Measurements from ENCODE around the gene PSMC3.

Gene PSMC3

DNA sequence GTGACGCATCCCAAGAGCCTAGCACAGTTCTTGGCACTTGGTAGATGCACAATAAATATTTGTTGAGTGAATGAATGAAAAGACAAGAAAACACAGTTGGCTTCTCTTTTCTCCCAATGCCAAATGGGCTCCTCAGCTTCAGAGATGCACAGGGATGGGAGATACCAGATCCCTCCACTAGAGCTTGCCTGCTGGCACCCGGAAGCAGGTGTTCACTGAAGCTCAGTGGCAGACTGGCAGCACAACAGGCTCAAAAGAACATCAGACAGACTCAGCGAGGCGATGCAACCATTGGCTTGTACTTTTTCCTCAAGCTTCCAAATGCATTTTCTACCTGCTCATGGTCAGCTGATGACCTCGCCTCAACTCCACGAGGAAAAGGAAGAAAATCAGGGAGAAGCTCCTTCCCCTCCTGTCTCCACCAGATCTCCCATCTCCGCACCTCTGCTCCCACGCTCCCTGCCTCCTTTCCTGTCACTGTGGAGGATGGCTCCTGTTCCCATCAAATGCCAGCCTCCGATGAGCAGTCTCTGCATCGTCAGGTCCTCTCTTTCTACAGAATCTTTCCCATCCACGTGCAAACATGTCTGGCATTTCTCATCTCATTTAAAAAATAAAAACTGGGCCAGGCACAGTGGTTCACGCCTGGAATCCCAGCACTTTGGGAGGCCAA is 16.9 kb upstream of the PSMC3 start:
- DNase-seq (ENCODE audit: low spot score) = peak; percentile 31

- DNase-seq (ENCODE audit: low spot score) = no peak
Measured at GRCh38 chr11:47442514-47442913, 16.3 kb upstream of the PSMC3 start.

DNA sequence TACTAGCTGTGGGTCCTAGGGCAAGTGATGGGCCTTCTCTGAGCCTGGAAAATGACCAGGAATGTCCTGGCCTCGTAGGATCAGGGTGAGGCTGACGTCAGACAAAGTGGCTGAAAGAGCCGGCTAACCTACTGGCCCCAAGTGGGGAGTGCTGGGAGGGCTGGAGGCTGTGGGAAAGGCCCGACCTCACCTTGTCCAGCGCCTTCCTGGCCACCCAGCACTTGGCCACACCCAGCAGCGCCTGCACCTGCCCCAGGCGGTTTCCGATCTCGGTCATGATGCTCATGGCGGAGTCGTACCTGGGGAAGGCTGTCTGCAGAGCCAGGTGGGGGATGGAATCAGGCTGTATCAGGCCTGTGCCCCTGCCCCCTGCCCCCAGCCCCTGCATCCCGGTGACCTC is 15.2 kb upstream of the PSMC3 start:
- no peak for DNase-seq (ENCODE audit: low spot score)

DNA sequence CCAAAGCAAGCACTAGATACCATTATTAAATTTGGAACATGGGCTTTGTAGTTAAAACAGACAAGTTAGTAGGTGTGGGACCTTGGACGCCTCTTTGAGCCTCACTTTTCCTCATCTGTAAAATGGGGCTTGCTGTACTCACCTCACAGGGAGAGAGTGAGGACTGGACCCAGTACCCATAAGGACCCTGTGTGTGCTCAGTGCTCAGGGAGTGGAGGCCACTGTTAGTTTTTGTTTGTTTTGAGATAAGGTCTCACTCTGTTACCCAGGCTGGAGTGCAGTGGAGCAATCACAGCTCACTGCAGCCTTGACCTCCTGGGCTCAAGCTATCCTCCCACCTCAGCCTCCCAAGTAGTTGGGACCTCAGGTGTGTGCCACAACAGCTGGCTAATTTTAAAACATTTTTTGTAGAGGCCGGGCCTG is 13.8 kb upstream of the PSMC3 start:
- DNase-seq (ENCODE audit: low spot score) = no peak

DNA sequence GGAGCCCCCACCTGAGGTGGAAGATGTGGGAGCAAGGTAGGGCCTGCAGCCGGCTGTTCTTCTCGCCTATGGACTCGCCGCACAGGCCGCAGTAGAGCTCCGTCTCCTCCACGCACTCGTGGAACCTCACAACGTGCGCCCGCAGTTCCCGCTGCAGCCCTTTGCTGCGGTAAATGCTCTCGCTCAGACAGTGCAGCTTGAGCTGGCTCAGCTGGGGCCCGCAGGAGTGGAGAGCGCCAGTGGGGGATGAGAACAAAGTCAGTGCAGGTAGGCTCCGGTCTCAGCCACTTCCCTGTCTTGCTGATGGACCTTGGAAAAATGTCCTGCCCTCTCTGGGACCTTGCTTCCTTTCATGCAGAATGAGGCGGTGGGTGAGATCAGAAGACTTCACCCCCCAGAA is 12.5 kb upstream of the PSMC3 start:
- DNase-seq (ENCODE audit: low spot score) = no peak

GRCh38 chr11:47437746-47438418 is 11.6 kb upstream of the PSMC3 start:
- DNase-seq (ENCODE audit: low spot score) = no peak

DNA sequence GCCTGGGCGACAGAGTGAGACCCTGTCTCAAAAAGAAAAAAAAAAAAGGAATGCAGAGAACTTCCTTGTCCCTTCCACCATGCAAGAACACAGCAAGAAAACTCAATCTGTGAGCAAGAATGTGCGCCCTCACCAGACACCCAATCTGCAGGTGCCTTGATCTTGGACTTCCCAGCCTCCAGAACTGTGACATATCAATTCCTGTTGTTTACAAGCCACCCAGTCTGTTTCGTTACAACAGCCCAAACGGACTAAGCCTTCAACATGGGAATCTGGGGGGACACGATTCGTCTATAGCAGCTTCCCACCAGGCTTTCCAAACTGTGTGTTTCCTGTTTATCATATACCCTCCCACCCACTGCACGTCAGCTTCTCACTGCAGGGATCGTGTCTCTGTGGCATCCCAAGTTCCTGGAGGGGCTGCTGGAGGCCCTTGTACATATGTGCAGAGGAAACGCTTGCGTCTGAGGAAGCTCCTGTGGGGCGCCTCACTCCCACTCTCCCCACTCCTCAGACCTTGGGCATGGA is 11.0 kb upstream of the PSMC3 start:
- DNase-seq (ENCODE audit: low spot score) = no peak

DNA sequence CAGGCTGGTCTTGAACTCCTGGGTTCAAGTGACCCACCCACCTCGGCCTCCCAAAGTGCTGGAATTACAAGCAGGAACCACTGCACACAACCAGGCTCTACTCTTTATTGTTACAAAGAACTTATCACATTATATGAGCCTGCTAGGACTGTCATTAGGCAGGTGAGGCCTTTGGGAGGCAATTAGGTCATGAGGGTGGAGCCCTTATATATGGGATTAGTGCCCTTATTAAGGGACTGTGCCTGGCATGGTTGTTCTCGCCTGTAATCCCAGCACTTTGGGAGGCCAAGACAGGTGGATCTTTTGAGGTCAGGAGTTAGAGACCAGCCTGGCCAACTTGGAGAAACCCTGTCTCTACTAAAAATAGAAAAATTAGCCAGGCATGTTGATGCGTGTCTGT is 10.5 kb upstream of the PSMC3 start:
- no peak for DNase-seq (ENCODE audit: low spot score)

DNA sequence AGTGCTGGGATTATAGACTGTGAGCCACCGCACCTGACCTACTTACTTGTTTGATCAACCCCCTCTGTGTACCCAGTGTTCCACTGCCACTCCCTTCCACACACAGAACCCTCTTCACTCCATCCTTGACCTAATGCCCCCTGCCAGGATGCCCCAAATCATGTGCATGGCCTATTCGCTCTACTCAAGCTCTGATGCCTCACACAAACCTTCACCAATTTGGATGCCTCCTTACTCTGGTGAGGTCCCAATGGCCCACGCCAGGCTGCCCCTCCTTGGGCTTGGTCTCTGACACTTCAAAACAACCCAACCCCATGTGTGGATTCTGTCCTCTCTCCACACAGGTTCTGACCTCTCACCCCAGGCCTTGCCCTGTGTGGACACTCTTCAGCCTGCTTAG is 9.4 kb upstream of the PSMC3 start:
- no peak for DNase-seq (ENCODE audit: low spot score)

DNA sequence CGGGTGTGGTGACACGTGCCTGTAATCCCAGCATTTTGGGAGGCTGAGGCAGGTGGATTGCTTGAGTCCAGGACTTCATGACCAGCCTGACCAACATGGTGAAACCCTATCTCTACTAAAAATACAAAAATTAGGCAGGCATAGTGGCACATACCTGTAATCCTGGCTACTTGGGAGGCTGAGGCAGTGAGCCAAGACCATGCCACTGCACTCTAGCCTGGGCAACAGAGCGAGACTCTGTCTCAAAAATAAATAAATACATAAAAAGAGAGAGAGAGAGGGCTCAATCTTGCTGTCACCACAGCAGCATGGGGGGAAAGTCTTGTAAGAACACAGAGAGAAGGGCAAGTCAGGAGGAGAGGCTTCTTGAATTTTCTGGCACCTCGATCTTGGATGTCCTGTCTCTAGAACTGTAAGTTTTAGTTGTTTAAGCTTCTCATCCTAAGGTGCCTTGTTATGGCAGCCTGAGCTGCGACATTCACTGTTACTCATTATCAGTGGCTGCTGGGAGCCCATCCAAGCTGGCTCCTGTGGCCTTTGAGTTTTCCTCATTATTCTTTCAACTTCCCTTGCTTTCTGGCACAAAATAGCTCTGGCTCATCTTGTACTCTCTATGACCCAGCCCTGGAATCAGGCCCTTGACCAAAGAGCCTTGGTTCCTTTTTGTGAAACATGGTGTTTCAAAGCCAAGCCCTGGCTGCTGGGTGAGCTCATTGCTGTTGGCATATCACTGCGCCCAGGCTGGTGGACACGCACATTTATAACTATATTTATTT is 8.0 kb upstream of the PSMC3 start:
- DNase-seq (ENCODE audit: low spot score) = no peak

- DNase-seq (ENCODE audit: low spot score) = no peak
Measured at GRCh38 chr11:47433157-47433556, 6.9 kb upstream of the PSMC3 start.

- no peak for DNase-seq (ENCODE audit: low spot score)
Measured at GRCh38 chr11:47431356-47432083, 5.3 kb upstream of the PSMC3 start.

- DNase-seq (ENCODE audit: low spot score) = no peak
Measured at GRCh38 chr11:47430524-47430923, 4.3 kb upstream of the PSMC3 start.

DNA sequence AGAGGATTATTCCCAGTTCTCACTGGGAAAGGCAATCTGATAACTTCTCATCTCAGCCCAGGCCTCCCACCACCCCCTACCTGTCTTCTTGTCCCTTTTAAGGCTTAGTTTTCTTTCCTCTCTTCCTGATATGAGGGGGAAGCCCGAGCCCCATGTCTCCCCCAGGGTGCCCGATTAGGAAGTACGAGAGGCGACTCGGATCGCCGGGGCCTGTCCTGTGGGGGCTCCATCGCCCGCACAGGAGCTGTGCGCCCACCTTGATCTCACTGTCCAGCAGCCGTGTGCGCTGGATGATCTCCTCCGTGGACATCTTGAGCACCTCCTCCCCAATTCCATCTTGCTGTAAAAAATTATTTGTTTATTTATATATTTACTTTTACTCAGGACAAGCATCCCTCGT is 628 bp downstream of the PSMC3 start:
- DNase-seq (ENCODE audit: low spot score) = no peak

DNA sequence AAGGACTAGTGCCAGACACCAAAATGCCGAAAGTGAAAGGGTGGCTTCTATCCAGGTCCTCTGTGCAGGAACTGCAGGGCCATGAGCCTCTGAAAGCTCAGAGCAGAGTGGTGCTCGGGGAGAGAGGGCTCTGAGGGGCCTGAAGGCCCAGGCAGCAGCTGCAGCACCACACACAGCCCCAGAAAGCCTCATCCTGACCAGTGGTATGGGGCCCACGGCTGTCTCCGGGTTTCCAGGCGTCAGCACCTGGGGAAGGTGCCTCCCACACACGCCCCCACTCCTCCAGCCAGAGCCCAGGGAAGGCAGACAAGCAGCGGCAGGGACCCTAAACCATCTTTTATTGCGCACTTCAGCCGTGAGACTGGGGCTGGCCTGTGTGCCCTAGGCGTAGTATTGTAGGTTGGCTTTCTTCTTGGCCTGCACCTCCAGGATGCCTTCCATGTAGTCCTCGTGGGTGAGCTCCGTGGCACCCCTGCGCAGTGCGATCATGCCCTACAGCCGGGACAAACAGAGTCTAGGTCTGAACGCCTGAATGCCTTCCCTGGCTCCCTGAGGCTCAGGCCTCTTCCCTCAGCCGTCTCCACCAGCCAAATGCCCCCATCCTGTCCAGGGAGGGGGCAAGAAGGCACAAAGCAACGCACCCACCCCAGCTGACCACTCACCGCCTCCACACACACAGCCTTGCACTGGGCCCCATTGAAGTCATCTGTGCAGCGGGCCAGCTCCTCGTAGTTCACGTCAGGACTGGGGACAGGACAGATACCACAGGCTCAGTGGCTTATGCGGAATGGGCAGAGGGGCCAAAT is 7.6 kb downstream of the PSMC3 start:
- no peak for DNase-seq (ENCODE audit: low spot score)

DNA sequence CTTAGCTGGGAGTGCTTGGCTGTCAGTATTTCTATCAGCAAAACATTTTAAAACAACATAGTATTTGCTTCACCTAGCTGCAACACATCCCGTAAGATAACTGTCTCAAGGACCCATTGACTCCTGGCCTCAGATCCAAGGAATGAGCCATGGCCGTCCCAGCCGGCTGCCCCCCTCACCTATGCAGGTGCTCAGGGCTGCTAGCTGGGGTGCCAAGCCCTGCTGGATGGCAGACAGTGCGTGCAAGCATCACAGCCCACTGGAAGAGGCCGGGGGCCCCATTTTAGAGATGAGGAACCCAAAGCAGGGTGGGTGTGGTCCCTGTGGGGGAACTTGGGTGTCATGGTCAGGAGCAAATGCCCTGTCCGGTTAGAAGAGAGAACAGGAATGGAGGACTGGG is 8.5 kb downstream of the PSMC3 start:
- DNase-seq (ENCODE audit: low spot score) = no peak

GRCh38 chr11:47415949-47416472 is 10.2 kb downstream of the PSMC3 start:
- peak; percentile 51 for DNase-seq (ENCODE audit: low spot score)

DNA sequence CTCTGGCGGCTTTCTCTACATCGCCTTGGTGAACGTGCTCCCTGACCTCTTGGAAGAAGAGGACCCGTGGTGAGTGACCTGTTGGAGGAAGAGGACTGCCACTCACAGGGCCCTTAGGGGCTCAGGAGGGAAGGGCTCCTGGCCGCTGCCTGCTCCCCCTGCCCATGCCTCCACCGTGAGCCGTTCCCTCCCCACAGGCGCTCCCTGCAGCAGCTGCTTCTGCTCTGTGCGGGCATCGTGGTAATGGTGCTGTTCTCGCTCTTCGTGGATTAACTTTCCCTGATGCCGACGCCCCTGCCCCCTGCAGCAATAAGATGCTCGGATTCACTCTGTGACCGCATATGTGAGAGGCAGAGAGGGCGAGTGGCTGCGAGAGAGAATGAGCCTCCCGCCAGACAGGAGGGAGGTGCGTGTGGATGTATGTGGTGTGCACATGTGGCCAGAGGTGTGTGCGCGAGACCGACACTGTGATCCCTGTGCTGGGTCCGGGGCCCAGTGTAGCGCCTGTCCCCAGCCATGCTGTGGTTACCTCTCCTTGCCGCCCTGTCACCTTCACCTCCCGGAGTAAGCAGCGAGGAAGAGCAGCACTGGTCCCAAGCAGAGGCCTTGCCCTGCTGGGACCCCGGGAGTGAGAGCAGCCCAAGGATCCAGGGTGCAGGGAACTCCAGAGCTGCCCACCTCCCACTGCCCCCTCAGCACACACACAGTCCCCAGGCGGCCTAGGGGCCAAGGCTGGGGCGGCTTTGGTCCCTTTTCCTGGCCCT is 11.0 kb downstream of the PSMC3 start:
- no peak for DNase-seq (ENCODE audit: low spot score)

DNA sequence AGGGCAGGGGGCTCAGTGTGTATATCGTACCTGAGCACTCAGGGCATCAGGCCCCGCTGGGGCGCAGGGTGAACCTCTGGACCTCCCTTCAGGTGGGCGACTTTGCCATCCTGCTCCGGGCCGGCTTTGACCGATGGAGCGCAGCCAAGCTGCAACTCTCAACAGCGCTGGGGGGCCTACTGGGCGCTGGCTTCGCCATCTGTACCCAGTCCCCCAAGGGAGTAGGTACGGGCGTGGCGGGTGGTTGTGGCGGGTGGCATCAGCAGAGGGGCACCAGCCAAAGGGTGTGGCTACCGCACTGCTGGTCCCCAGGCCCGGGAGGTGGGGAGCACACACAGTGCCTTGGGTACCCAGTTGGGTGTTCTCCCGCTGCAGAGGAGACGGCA is 11.6 kb downstream of the PSMC3 start:
- no peak for DNase-seq (ENCODE audit: low spot score)

- peak; percentile 55 for DNase-seq (ENCODE audit: low spot score)
Measured at GRCh38 chr11:47413908-47414684, 12.1 kb downstream of the PSMC3 start.

All from RKO (cell line).